AG10803 (cell line): ENCODE measurements around the gene GRID1.

Experiments used
- DNase-seq: peaks from one replicate; pipeline ENCODE4 v3.0.0; 2010; ENCODE audit warnings: low read depth
- H3K4me3 ChIP-seq: 2 replicates; pipeline ENCODE4 v1.5.1; 2011; ENCODE audit warnings: mild to moderate bottlenecking, low read length, control low read depth
- TF ChIP-seq, protein P1 (sequence below): conservative IDR thresholded peaks from 2 replicates; pipeline ENCODE4 v1.5.1; 2011; ENCODE audit warnings: mild to moderate bottlenecking, low read length, control low read depth, inconsistent platforms

Gene GRID1

DNA sequence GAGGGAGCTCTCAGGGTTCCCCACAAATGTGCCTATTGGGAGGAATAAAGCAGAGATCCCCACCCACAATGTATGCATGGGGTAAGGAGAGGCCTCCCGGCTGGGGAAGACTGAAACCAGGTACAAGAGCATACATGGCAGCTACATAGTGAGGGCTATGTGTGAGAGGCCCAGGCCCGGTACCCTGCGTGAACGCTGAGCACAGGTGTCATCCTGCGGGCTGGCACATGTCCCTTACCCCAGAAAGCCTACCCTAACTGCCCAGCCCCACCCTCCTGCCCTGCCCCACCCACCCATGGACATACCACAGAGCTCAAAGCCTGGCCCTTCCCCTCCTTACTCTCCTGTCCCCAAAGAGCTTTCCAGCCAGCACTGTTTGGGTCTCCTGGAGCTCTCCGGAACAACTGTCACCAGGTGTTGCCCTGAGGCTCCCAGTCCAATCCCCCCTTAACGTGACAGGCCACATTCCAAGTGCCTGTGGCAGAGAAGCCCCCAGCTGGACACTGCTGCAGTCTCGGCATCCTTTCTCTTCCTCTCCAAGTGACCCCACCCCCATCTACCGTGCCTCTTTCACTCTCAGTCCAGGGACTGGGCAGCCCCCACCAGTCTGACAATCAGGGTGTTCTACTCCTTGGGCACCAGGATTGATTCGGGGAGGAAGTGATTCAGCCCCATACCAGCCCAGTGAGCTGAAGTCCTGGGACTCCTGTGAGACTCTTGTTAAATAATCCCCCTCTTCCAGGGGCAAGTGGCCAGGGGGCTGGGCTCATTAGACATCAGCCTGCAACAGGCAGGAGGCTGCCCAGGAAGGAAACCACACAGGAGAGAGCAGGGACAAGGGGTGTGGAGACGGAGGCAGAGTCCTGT lies 19.6 kb downstream of the GRID1 start:
- TF ChIP-seq, protein P1, sequence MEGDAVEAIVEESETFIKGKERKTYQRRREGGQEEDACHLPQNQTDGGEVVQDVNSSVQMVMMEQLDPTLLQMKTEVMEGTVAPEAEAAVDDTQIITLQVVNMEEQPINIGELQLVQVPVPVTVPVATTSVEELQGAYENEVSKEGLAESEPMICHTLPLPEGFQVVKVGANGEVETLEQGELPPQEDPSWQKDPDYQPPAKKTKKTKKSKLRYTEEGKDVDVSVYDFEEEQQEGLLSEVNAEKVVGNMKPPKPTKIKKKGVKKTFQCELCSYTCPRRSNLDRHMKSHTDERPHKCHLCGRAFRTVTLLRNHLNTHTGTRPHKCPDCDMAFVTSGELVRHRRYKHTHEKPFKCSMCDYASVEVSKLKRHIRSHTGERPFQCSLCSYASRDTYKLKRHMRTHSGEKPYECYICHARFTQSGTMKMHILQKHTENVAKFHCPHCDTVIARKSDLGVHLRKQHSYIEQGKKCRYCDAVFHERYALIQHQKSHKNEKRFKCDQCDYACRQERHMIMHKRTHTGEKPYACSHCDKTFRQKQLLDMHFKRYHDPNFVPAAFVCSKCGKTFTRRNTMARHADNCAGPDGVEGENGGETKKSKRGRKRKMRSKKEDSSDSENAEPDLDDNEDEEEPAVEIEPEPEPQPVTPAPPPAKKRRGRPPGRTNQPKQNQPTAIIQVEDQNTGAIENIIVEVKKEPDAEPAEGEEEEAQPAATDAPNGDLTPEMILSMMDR = no peak
- no peak for DNase-seq
- H3K4me3 ChIP-seq = no peak overlapping the region

DNA sequence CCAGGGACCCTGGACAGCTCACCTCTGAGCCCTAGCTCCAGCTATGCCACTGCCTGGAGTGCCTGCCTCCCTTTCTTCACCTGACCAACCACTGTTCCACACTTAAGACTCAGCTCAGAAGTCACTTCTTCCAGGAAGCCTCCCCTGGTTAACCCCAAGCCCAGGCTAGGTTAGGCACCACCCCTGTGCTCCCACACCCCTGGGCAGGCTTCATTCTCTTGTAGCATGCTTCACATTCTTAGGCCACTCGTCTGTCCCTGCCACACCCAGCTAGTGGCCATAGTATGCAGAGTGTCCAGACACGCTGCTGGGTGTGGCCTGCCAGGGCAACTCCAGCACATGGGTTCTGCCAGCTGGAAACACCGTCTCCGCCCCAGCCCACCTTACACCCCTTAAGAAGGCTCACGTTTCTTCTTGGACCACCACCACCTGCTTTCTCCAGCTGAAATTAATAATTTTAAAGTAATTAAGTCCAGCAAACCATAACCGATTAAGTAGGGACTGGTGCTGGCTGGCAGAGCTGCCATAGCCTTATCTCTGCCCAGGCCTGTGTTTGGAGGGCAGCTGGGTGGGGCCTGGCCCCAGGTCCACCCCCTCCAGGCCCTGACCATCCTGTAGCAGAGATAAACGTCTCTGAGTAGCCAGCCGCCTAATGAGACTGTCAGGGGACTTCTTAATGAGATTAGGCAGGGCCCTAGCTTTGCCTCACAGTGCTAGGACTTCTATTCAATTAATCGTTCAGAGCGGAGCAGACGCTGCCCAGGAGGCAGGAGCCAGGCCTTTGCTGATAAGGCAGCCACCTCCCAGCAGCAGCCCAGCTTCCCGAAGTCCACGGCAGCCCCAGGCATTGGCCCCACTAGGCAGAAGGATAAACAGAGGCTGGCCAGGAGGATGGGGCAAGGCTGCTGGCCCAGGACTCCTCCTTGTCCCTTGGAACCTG lies 20.5 kb downstream of the GRID1 start:
- TF ChIP-seq, protein P1 = no peak
- peak; percentile 33 for DNase-seq
- no peak overlapping the region for H3K4me3 ChIP-seq

DNA sequence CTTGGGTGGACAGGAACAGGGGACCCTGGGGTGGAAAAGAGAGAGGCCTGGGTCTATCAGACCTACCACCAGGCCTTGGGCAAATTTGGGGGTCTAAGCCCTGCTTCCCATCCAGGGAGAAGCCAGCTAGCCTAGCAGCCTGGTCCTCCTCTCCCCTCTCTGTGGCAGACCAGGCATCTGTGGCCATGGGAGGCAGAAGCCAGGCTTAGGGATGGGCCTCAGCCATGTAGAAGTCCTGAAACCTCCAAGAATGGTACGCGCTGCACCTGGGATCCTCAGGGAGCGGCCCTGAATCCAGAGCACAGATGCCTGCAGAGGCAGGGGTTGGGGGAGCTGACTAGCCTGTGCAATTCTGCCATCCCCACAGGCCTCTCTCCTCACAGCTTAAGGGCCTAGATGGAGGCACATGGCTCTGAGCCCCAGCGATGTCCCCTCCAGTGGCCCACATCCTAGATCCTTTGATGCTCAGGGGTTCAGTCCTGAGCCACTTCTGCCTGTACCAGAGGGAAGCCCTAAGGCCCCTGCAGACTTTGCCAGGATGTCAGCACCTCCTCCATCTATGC lies 21.2 kb downstream of the GRID1 start:
- no peak overlapping the region for H3K4me3 ChIP-seq
- TF ChIP-seq, protein P1 = no peak
- DNase-seq = no peak

DNA sequence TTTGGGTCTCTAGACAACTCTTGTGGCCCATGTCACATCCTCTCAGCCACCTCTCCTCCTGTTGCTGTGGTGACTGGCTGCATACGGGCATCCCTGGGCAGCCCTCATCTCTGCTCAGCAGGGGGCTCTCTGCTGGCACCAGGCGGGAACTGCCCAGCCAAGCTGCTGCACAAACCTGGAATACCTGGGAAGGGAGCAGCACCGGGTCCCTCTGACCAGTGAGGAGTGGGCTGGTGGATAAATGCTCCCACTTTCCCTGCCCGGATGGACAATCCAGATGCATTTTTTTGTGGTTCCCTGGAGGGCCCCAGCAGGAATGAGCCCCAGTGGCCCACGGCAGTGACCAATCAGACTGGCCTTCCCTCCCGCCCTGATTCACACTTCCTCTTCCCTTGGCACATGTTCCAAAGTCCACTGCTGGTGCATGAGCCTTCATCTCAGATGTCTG lies 21.9 kb downstream of the GRID1 start:
- TF ChIP-seq, protein P1 = no peak
- no peak for DNase-seq

DNA sequence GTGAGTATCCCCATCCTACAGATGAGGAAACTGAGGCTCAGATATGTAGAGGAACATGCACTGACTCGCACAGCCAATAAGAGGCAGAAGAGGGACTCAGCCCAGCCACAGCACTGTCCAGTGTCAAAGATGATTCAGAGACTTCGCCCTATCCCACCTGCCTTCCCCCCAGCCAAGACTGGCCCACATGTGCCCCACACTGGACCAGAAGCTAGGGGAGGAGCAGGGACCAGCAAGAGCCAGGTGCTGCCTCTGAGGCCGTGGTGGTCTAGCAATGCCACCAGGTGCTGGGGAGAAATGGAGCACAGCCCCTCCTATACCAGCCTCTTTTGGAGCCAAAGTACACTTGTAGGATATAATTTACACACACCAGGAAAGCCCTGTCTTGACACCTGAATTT lies 22.3 kb downstream of the GRID1 start:
- H3K4me3 ChIP-seq = no peak overlapping the region
- TF ChIP-seq, protein P1 = no peak
- no peak for DNase-seq

More for the DNA sequence above, 21.9 kb downstream of the GRID1 start:
- no peak overlapping the region for H3K4me3 ChIP-seq

DNA sequence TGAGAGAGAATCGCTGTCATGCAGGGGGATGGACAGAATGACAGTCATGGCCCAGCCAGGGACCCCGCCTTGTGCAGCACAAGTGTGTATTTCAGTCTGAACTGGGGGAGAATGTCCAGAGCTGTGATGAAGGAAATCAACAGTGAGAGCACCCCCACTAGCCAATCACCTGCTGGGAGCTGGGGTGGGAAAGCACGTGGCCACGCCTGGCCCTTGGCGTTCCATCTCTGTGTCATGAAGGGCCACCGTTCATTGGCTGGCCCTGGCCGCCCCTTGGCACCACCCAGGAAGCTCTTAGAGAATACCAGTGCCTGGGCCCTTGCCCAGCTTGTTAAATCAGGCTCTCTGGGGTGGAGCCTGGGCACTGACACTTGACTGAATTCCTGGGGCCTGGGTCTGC lies 22.8 kb downstream of the GRID1 start:
- H3K4me3 ChIP-seq = no peak overlapping the region
- TF ChIP-seq, protein P1 = no peak
- DNase-seq = no peak
